ENCODE measurements around the gene PRKAG2.
"Not testable (repeated sequence)": the region's sequence is repeated elsewhere in the genome, so short reads cannot be mapped to it uniquely, and the experiment has no call there.

Gene PRKAG2

GRCh38 chr7:151884312-151885201 is 7.6 kb upstream of the PRKAG2 start:
- DNase-seq (ENCODE audit: low spot score): no peak

GRCh38 chr7:151883857-151884256 is 6.9 kb upstream of the PRKAG2 start:
- DNase-seq (ENCODE audit: low spot score): no peak

GRCh38 chr7:151882734-151883133 is 5.8 kb upstream of the PRKAG2 start:
- DNase-seq (ENCODE audit: low spot score): no peak

GRCh38 chr7:151880688-151881087 is 3.8 kb upstream of the PRKAG2 start:
- DNase-seq (ENCODE audit: low spot score): no peak

- no peak for DNase-seq (ENCODE audit: low spot score)
Observed at GRCh38 chr7:151877911-151878835, 1.3 kb upstream of the PRKAG2 start.

- DNase-seq (ENCODE audit: low spot score): peak; percentile 53
Observed at GRCh38 chr7:151875942-151876898, 695 bp downstream of the PRKAG2 start.

- DNase-seq (ENCODE audit: low spot score): not testable (repeated sequence)
Observed at GRCh38 chr7:151874479-151874878, 2.4 kb downstream of the PRKAG2 start.

- DNase-seq (ENCODE audit: low spot score): no peak
Observed at GRCh38 chr7:151873402-151873965, 3.4 kb downstream of the PRKAG2 start.

- no peak for DNase-seq (ENCODE audit: low spot score)
Observed at GRCh38 chr7:151872531-151873401, 4.1 kb downstream of the PRKAG2 start.

GRCh38 chr7:151871904-151872303 is 5.0 kb downstream of the PRKAG2 start:
- DNase-seq (ENCODE audit: low spot score): no peak

GRCh38 chr7:151871189-151871735 is 5.7 kb downstream of the PRKAG2 start:
- DNase-seq (ENCODE audit: low spot score): no peak

- no peak for DNase-seq (ENCODE audit: low spot score)
Observed at GRCh38 chr7:151869968-151870918, 6.7 kb downstream of the PRKAG2 start.

- DNase-seq (ENCODE audit: low spot score): no peak
Observed at GRCh38 chr7:151869455-151869854, 7.5 kb downstream of the PRKAG2 start.

- DNase-seq (ENCODE audit: low spot score): no peak
Observed at GRCh38 chr7:151869109-151869428, 7.8 kb downstream of the PRKAG2 start.

GRCh38 chr7:151868396-151869108 is 8.4 kb downstream of the PRKAG2 start:
- no peak for DNase-seq (ENCODE audit: low spot score)

GRCh38 chr7:151867912-151868311 is 9.0 kb downstream of the PRKAG2 start:
- DNase-seq (ENCODE audit: low spot score): no peak

- DNase-seq (ENCODE audit: low spot score): no peak
Observed at GRCh38 chr7:151866761-151867655, 9.9 kb downstream of the PRKAG2 start.
